ENCODE measurements around the gene AOPEP.

Gene AOPEP

DNA sequence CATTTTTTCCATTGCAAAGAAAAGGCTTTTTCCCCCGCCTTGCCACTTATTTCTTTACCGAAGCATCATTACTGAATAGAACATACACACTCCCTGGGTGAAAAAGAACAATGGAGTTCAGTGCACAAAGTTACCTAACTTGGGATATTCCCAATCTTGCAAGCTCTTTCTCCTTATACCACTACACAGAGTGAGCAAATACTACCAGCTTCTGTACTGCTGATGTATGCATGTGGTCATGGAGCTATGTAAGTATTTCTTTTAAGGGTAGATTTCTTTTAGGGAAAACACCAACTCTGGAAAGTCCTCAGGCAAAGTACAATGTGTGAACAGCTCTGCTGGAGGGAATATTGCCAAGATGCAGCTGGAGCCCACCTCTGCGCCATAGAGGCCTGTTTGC, 81.1 kb downstream of the AOPEP start:
- no peak for DNase-seq (ENCODE audit: extremely low read depth, low read depth)
- no peak for TF ChIP-seq CTCF (IDR thresholded peaks at IDR 0.05; ENCODE audit: low read depth, low read length)

- no peak for TF ChIP-seq CTCF (IDR thresholded peaks at IDR 0.05; ENCODE audit: low read depth, low read length)
- no peak for DNase-seq (ENCODE audit: extremely low read depth, low read depth)
Measured at GRCh38 chr9:94808926-94809700, 82.6 kb downstream of the AOPEP start.

GRCh38 chr9:94809778-94810177, 83.3 kb downstream of the AOPEP start:
- TF ChIP-seq CTCF (IDR thresholded peaks at IDR 0.05; ENCODE audit: low read depth, low read length): no peak
- no peak for DNase-seq (ENCODE audit: extremely low read depth, low read depth)

DNA sequence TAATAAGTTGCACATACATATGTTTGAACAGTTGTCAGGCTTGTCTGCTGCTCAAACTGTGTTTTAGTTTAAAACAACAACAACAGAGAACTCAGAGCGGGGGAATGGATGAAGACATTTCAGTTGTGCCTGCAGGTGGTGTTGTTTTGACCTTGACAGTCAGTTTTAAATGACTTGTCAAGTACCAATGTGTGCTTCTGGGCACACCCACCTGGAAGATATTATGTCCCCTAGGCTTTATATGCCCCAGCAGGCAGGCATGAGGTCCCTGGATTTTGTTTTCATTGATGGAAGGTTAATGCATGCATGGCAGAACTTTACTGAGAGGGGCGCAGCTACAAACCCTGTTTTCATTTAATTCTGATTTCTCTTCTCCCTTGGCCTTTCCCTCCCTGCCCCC, 84.6 kb downstream of the AOPEP start:
- DNase-seq (ENCODE audit: extremely low read depth, low read depth): no peak

GRCh38 chr9:94812343-94812742, 85.8 kb downstream of the AOPEP start:
- no peak for DNase-seq (ENCODE audit: extremely low read depth, low read depth)
- TF ChIP-seq CTCF (IDR thresholded peaks at IDR 0.05; ENCODE audit: low read depth, low read length): no peak

More for the DNA sequence above, 84.6 kb downstream of the AOPEP start:
- TF ChIP-seq CTCF (IDR thresholded peaks at IDR 0.05; ENCODE audit: low read depth, low read length): no peak

GRCh38 chr9:94813379-94813778, 86.9 kb downstream of the AOPEP start:
- DNase-seq (ENCODE audit: extremely low read depth, low read depth): no peak
- TF ChIP-seq CTCF (IDR thresholded peaks at IDR 0.05; ENCODE audit: low read depth, low read length): no peak

- no peak for DNase-seq (ENCODE audit: extremely low read depth, low read depth)
- no peak for TF ChIP-seq CTCF (IDR thresholded peaks at IDR 0.05; ENCODE audit: low read depth, low read length)
Measured at GRCh38 chr9:94817291-94818177, 91.0 kb downstream of the AOPEP start.
